Activated B cell treated with CpG ODN at 0.5 μM for 24 hours (primary cell): ENCODE measurements around the gene ECEL1. TPM values are rescaled to one million over a fixed set of nuclear protein-coding genes. Genes with fewer than 3 reads are reported as not detected.

ENCODE experiments used
- ATAC-seq: fragments of 200-7000 bp; cut with Tn5 transposase; one replicate; pipeline ENCODE4 v1.10.0; 2021; ENCODE audit warnings: low read depth, mild to moderate bottlenecking, moderate library complexity
- CTCF ChIA-PET: fragments of 350-600 bp; sonication (Branson Sonifier 250); formaldehyde crosslinking; loops from one replicate; lab custom pipeline; 2021; ENCODE audit warnings: antibody characterized with exemption; lab: Charles Lee
- POLR2A ChIA-PET: fragments of 350-600 bp; sonication (Branson Sonifier 250); formaldehyde crosslinking; loops from one replicate; lab custom pipeline; 2021; ENCODE audit warnings: antibody characterized with exemption; lab: Charles Lee
- DNase-seq: peaks from one replicate; pipeline ENCODE4 v3.0.0; 2022
- H3K27ac Mint-ChIP-seq: one replicate; pipeline ENCODE4 v1.8.0; 2020; ENCODE audit warnings: mixed read lengths
- H3K27me3 Mint-ChIP-seq: one replicate; pipeline ENCODE4 v1.8.0; 2021; ENCODE audit warnings: mixed read lengths
- H3K36me3 Mint-ChIP-seq: one replicate; pipeline ENCODE4 v1.8.0; 2021; ENCODE audit warnings: low read depth, mixed read lengths
- H3K4me1 Mint-ChIP-seq: one replicate; pipeline ENCODE4 v1.8.0; 2021; ENCODE audit warnings: mixed read lengths
- H3K4me3 Mint-ChIP-seq: one replicate; pipeline ENCODE4 v1.8.0; 2020; ENCODE audit warnings: mild to moderate bottlenecking, mixed read lengths
- H3K9me3 Mint-ChIP-seq: one replicate; pipeline ENCODE4 v1.8.0; 2020; ENCODE audit warnings: mixed read lengths
- intact Hi-C: fragments of 100-400 bp; cut with micrococcal nuclease; formaldehyde crosslinking; loops from one replicate; pipeline ENCODE4 v1.15.1; 2024
- total RNA-seq: library from RNA; stranded (reverse); gene quantifications from 2 replicates; pipeline ENCODE4 v1.2.3, GENCODE V29; 2022
- TF ChIP-seq, protein P1 (sequence below): fragments of 200-600 bp; IDR thresholded peaks from one replicate; pipeline ENCODE4 v1.8.0; 2022; ENCODE audit warnings: antibody characterized with exemption, mild to moderate bottlenecking

Gene ECEL1
- total RNA-seq, 1 donor from 2014 or later, result not detected

DNA sequence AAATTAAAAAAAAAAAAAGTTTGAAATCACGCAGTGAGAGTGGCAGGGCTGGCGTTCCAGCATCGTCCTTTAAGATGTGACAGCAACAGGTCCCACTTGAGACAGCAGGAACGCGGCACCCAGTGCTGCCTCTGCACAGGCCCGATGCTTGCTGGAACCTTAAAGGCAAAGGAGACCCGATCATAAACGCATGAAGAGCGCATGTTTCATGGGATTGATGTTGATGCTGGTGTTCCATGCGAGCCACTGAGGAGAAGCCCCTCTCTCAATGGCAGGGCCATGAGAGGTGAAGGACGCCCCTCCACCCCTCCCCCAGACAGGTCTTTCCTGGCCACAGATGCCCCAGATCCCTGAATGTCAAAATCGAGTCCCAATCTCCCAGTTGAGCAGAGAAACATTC lies 49.5 kb downstream of the ECEL1 start:
- intact Hi-C loops, result no loop called here
- Mint-ChIP-seq H3K4me3 (no peak overlapping the region), H3K27ac (no peak overlapping the region), H3K36me3 (no peaks in the 10 kb centered on the region), H3K27me3 (peaks cover 3% of the 10 kb centered on the region), H3K9me3 (no peaks in the 10 kb centered on the region), H3K4me1 (no peaks in the 10 kb centered on the region)
- ChIA-PET POLR2A (interaction anchor here (0.7 kb wide), 1 partner anchor 539 kb away, joined by 3 read pairs; no protein-coding TSS in a partner anchor), CTCF (interaction anchor here (1.3 kb wide), 1 partner anchor 513 kb away, joined by 3 read pairs; no protein-coding TSS in a partner anchor)
- DNase-seq, result no peak
- TF ChIP-seq, protein P1, sequence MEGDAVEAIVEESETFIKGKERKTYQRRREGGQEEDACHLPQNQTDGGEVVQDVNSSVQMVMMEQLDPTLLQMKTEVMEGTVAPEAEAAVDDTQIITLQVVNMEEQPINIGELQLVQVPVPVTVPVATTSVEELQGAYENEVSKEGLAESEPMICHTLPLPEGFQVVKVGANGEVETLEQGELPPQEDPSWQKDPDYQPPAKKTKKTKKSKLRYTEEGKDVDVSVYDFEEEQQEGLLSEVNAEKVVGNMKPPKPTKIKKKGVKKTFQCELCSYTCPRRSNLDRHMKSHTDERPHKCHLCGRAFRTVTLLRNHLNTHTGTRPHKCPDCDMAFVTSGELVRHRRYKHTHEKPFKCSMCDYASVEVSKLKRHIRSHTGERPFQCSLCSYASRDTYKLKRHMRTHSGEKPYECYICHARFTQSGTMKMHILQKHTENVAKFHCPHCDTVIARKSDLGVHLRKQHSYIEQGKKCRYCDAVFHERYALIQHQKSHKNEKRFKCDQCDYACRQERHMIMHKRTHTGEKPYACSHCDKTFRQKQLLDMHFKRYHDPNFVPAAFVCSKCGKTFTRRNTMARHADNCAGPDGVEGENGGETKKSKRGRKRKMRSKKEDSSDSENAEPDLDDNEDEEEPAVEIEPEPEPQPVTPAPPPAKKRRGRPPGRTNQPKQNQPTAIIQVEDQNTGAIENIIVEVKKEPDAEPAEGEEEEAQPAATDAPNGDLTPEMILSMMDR, result no peak
- ATAC-seq, result no peak

DNA sequence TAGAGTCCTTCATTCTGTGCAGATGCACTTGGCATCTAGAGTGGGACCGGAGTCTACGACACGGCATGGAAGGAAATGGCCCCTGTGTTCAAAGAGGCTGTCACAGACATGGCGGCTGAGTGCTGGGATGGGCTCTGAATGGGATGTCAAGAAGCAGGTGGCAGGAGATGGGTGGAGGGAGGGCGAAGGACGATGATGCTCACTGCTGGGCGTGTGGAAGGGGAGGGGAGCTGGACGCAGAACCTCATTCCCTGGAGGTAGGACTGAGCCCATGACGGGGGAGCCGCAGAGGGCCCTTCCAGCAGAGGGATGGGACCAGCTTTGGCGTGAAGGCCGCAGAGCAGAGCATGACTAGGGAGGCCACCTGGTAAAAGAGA lies 50.5 kb downstream of the ECEL1 start:
- no peak for DNase-seq
- peaks cover 3% of the 10 kb centered on the region for H3K27me3 Mint-ChIP-seq
- H3K4me3 Mint-ChIP-seq, result no peak overlapping the region
- H3K36me3 Mint-ChIP-seq, result no peaks in the 10 kb centered on the region
- CTCF ChIA-PET, result interaction anchor here (1.3 kb wide), 1 partner anchor 512 kb away, joined by 3 read pairs; no protein-coding TSS in a partner anchor
- H3K27ac Mint-ChIP-seq, result no peak overlapping the region
- ATAC-seq, result no peak
- no peaks in the 10 kb centered on the region for H3K4me1 Mint-ChIP-seq
- no peaks in the 10 kb centered on the region for H3K9me3 Mint-ChIP-seq
- POLR2A ChIA-PET, result interaction anchor here (0.7 kb wide), 1 partner anchor 539 kb away, joined by 3 read pairs; no protein-coding TSS in a partner anchor
- TF ChIP-seq, protein P1, result no peak
- intact Hi-C loops, result no loop called here

DNA sequence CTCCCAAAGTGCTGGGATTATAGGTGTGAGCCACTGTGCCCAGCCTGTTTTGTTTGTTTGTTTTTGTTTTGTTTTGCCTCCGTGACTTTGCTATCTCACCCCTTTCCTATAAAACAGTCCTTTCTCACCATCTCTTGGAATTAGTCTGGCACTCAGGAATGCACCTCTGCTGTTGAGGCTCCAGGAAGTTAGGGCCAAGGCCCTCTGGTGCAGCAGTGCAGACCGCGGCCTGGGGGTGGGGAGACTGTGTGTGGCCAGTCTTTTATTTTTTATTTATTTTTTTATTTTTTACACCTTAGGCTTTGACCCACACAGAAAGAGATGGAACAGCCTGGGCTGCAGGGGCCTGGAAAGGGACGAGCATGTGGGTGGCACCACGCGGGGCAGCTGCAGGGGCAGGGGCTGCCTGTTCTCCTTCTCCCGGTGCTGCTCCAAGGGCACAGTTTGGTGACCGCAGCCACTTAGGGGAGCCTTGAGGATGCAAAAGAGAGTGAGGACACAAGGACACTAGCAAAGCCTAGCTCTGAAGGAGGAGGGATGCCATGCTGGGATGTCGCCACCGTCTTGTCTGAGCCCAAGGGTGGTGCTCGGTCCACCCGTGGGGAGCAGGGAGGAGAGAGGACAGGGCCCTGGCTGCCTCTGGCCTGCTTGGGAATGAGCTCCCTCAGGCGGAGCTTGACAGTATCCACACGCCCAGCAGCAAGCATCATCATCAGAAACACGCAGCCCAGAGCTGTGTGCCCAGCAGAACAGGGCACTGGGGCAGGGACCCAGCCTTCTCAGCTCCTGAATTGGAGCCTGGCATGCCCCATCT lies 51.0 kb downstream of the ECEL1 start:
- H3K27ac Mint-ChIP-seq, result no peak overlapping the region
- intact Hi-C loops, result no loop called here
- ATAC-seq, result no peak

DNA sequence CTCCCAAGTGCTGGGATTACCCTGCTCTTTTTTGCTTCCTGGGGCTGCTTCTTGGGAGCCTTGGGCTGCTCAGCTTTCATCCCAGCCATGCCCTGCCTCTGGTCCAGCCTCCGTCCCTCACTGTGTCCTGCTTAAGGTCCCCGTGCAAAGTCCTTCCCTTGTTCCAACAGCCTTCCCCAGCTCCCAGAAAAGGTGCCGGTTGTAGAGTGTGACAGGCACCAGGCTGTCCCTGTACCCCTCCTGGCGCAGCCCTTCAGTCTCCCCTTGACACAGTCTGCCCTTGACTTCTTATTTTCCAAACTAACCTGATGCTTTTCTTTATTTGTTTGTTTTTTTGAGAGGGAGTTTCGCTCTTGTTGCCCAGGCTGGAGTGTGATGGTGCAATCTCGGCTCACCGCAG lies 51.8 kb downstream of the ECEL1 start:
- ChIA-PET CTCF (no interaction called here), POLR2A (no interaction called here)
- Mint-ChIP-seq H3K9me3 (no peaks in the 10 kb centered on the region), H3K36me3 (no peaks in the 10 kb centered on the region), H3K27ac (no peak overlapping the region), H3K4me1 (no peaks in the 10 kb centered on the region), H3K4me3 (no peak overlapping the region), H3K27me3 (peaks cover 3% of the 10 kb centered on the region)
- DNase-seq (no peak), ATAC-seq (no peak)
- TF ChIP-seq, protein P1, result no peak
- intact Hi-C loops, result no loop called here

More for the DNA sequence above, 51.0 kb downstream of the ECEL1 start:
- TF ChIP-seq, protein P1, result no peak
- DNase-seq, result no peak
- ChIA-PET POLR2A (no interaction called here), CTCF (interaction anchor here (1.3 kb wide), 1 partner anchor 511 kb away, joined by 3 read pairs; no protein-coding TSS in a partner anchor)
- no peaks in the 10 kb centered on the region for H3K36me3 Mint-ChIP-seq
- H3K4me1 Mint-ChIP-seq, result no peaks in the 10 kb centered on the region
- H3K4me3 Mint-ChIP-seq, result no peak overlapping the region
- no peaks in the 10 kb centered on the region for H3K9me3 Mint-ChIP-seq
- peaks cover 3% of the 10 kb centered on the region for H3K27me3 Mint-ChIP-seq

DNA sequence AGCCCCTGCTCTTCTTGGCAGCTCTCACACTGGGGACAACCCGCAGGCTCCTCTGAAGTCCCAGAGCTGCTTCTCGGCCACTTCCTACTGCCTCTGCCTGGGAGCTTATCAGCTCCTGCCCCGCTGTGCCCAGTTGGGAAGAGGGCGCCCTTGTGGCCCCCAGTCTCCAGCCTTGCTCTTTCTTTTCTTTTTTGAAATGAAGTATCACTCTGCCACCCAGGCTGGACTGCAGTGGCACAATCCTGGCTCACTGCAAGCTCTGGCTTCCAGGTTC lies 52.3 kb downstream of the ECEL1 start:
- Mint-ChIP-seq H3K27me3 (peaks cover 1% of the 10 kb centered on the region), H3K9me3 (no peaks in the 10 kb centered on the region), H3K4me3 (no peak overlapping the region), H3K27ac (no peak overlapping the region), H3K36me3 (no peaks in the 10 kb centered on the region), H3K4me1 (no peaks in the 10 kb centered on the region)
- ATAC-seq, result no peak
- POLR2A ChIA-PET, result no interaction called here
- TF ChIP-seq, protein P1, result no peak
- CTCF ChIA-PET, result no interaction called here
- intact Hi-C loops, result no loop called here
- DNase-seq, result no peak
